HL-60 (cell line): ENCODE results near the gene CACNA2D3.
A peak's percentile ranks its signal among the peaks of the same experiment; 100 is the strongest.

Source experiments
- POLR2AphosphoS5 ChIP-seq: IDR thresholded peaks from 2 replicates; pipeline ENCODE4 v1.6.1; 2012; ENCODE audit warnings: low read depth
- SPI1 ChIP-seq: IDR thresholded peaks from 2 replicates; pipeline ENCODE4 v1.6.1; 2012; ENCODE audit warnings: low read depth, mild to moderate bottlenecking, borderline replicate concordance
- TF ChIP-seq, protein P1 (sequence below): IDR thresholded peaks from one replicate; pipeline ENCODE4 v1.5.1; 2011; ENCODE audit warnings: low read length, control low read depth, inconsistent platforms; ENCODE audit not compliant: insufficient read depth
- TF ChIP-seq, protein P2 (sequence below): IDR thresholded peaks from 2 replicates; pipeline ENCODE4 v1.6.1; 2012; ENCODE audit warnings: low read depth; ENCODE audit not compliant: insufficient replicate concordance

DNA sequence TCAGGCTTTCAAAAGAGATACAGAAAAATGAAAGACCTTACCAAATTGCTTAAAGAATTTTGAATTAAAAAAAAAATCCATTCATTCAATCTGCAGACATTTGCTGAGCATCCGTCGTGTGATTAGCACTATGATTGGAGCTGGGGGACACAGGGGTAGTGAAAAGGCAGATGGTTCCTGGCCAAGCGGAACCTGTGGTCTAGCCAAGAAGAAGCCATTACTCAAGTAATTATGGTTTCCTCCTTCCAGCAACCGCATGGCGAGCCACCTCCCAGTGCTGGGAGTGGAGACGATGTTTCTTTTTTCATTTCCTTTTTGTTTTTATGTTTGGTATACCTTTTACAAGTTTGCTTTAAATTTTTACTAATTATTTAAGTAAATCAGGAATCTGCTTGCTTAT lies 140.2 kb downstream of the CACNA2D3 start:
- TF ChIP-seq, protein P1, sequence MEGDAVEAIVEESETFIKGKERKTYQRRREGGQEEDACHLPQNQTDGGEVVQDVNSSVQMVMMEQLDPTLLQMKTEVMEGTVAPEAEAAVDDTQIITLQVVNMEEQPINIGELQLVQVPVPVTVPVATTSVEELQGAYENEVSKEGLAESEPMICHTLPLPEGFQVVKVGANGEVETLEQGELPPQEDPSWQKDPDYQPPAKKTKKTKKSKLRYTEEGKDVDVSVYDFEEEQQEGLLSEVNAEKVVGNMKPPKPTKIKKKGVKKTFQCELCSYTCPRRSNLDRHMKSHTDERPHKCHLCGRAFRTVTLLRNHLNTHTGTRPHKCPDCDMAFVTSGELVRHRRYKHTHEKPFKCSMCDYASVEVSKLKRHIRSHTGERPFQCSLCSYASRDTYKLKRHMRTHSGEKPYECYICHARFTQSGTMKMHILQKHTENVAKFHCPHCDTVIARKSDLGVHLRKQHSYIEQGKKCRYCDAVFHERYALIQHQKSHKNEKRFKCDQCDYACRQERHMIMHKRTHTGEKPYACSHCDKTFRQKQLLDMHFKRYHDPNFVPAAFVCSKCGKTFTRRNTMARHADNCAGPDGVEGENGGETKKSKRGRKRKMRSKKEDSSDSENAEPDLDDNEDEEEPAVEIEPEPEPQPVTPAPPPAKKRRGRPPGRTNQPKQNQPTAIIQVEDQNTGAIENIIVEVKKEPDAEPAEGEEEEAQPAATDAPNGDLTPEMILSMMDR = no peak
- 0 out of 2 replicates have a peak, but pooled peaks have one; percentile 43 for TF ChIP-seq POLR2AphosphoS5
- TF ChIP-seq, protein P2, sequence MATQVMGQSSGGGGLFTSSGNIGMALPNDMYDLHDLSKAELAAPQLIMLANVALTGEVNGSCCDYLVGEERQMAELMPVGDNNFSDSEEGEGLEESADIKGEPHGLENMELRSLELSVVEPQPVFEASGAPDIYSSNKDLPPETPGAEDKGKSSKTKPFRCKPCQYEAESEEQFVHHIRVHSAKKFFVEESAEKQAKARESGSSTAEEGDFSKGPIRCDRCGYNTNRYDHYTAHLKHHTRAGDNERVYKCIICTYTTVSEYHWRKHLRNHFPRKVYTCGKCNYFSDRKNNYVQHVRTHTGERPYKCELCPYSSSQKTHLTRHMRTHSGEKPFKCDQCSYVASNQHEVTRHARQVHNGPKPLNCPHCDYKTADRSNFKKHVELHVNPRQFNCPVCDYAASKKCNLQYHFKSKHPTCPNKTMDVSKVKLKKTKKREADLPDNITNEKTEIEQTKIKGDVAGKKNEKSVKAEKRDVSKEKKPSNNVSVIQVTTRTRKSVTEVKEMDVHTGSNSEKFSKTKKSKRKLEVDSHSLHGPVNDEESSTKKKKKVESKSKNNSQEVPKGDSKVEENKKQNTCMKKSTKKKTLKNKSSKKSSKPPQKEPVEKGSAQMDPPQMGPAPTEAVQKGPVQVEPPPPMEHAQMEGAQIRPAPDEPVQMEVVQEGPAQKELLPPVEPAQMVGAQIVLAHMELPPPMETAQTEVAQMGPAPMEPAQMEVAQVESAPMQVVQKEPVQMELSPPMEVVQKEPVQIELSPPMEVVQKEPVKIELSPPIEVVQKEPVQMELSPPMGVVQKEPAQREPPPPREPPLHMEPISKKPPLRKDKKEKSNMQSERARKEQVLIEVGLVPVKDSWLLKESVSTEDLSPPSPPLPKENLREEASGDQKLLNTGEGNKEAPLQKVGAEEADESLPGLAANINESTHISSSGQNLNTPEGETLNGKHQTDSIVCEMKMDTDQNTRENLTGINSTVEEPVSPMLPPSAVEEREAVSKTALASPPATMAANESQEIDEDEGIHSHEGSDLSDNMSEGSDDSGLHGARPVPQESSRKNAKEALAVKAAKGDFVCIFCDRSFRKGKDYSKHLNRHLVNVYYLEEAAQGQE = no peak
- TF ChIP-seq SPI1 = peak; percentile 13; the same call in 1 of the 2 replicates
